Gastrocnemius medialis (tissue), 4 donors: ENCODE data around the gene DPP3. TPM values are rescaled to one million over a fixed set of nuclear protein-coding genes. Genes with fewer than 3 reads are reported as not detected.

Experiments used
- ATAC-seq, 2 donors: fragments of 150-250 bp; one replicate each; pipeline ENCODE4 v1.9.1; 2016
- DNase-seq, 2 donors: peaks; one replicate each; pipeline ENCODE4 v3.0.0-alpha.2; 2019
- H3K27ac ChIP-seq, 4 donors: fragments of 200-600 bp; sonication (generic); 1 replicate in 1 of 4; 2 replicates in 3 of 4; pipeline ENCODE4 v1.5.1; 2016 to 2018; ENCODE audit warnings: mild to moderate bottlenecking in 2 of 4, moderate library complexity in 1 of 4
- H3K27me3 ChIP-seq, 3 donors: fragments of 200-600 bp; sonication (generic) in 2 of 3; 1 replicate in 1 of 3; 2 replicates in 2 of 3; pipeline versions ENCODE4 v1.5.1 to v1.6.0; 2016 to 2019; ENCODE audit warnings: mild to moderate bottlenecking in 1 of 3, moderate library complexity in 1 of 3
- H3K36me3 ChIP-seq, 2 donors: fragments of 200-600 bp; sonication (generic) in 1 of 2; one replicate each; pipeline ENCODE4 v1.5.1; 2017 to 2018
- H3K4me1 ChIP-seq, 2 donors: fragments of 200-600 bp; sonication (generic) in 1 of 2; one replicate each; pipeline ENCODE4 v1.5.1; 2016 to 2017; ENCODE audit warnings: mild to moderate bottlenecking in 2 of 2
- H3K4me3 ChIP-seq, 4 donors: fragments of 200-600 bp; sonication (generic) in 3 of 4; 1 replicate in 1 of 4; 2 replicates in 3 of 4; pipeline ENCODE4 v1.5.1; 2016 to 2019; ENCODE audit warnings: mild to moderate bottlenecking in 2 of 4
- H3K9me3 ChIP-seq, 3 donors: fragments of 200-600 bp; sonication (generic) in 2 of 3; 1 replicate in 1 of 3; 2 replicates in 2 of 3; pipeline ENCODE4 v1.5.1; 2016 to 2019
- CTCF ChIP-seq, 5 experiments: fragments of 450-650 bp in 3 of 5; fragments of 200-600 bp in 2 of 5; sonication (generic) in 2 of 5; IDR thresholded peaks in 4 of 5; conservative IDR thresholded peaks in 1 of 5; 1 replicate in 4 of 5; 2 replicates in 1 of 5; pipeline ENCODE4 v1.5.1; 2016 to 2019; ENCODE audit warnings: antibody characterized with exemption in 5 of 5, mild to moderate bottlenecking in 3 of 5, moderate library complexity in 3 of 5
- POLR2A ChIP-seq, 2 donors: fragments of 450-650 bp; IDR thresholded peaks; one replicate each; pipeline ENCODE4 v1.6.1; 2017; ENCODE audit warnings: antibody characterized with exemption in 2 of 2, mild to moderate bottlenecking in 2 of 2, moderate library complexity in 2 of 2
- in situ Hi-C, 4 donors: fragments of 200-750 bp; cut with MboI; loops; one replicate each; pipeline versions ENCODE4 v1.15.0 to v1.8.0; 2017; ENCODE audit warnings: low sequenced_read_pairs in 4 of 4
- intact Hi-C: fragments of 100-400 bp; cut with DNase I; formaldehyde crosslinking; loops from one replicate; pipeline ENCODE4 v1.15.1; 2023; ENCODE audit warnings: low total_unique reads
- total RNA-seq, 4 donors: library from RNA; depleted of rRNA; stranded (reverse); fragments of >200 nt; gene quantifications; one replicate each; pipeline versions ENCODE4 v1.1.0 to v1.2.3, GENCODE V29; 2016

DPP3 gene
- total RNA-seq, 4 donors from 2014 or later = 28.5 to 58.5 (median 37.4) TPM

DNA sequence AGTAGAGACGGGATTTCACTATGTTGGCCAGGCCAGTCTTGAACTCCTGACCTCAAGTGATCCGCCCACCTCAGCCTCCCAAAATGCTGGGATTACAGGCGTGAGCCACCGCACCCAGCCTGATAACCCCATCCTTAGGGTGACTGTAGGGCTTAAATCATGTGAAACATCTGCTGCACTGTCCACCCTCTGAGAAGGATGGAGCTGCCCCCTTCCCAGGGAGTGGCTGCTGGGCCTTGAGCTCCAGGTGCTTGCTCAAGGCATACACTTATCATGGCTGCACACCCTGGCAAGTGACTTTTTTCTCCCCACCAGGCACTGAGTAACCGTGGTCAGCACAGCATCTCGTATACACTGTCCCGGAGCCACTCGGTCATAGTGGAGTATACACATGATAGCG lies 8.2 kb upstream of the DPP3 start:
- H3K27me3 ChIP-seq = no peaks in the 10 kb centered on the region
- H3K4me3 ChIP-seq = no peak overlapping the region
- in situ Hi-C loops (no loop called here), intact Hi-C loops (no loop called here)
- DNase-seq (no peak), ATAC-seq (no peak)
- TF ChIP-seq CTCF (IDR thresholded peaks at IDR 0.05 in 4 of 5, conservative IDR thresholded peaks at IDR 0.05 in 1 of 5) (no peak), POLR2A (IDR thresholded peaks at IDR 0.05) (no peak)
- no peak overlapping the region for H3K27ac ChIP-seq
- peaks cover 6% of the 10 kb centered on the region in 2 donors for H3K4me1 ChIP-seq
- H3K9me3 ChIP-seq = no peaks in the 10 kb centered on the region
- H3K36me3 ChIP-seq = peaks cover 0 to 52% of the 10 kb centered on the region in 2 donors

DNA sequence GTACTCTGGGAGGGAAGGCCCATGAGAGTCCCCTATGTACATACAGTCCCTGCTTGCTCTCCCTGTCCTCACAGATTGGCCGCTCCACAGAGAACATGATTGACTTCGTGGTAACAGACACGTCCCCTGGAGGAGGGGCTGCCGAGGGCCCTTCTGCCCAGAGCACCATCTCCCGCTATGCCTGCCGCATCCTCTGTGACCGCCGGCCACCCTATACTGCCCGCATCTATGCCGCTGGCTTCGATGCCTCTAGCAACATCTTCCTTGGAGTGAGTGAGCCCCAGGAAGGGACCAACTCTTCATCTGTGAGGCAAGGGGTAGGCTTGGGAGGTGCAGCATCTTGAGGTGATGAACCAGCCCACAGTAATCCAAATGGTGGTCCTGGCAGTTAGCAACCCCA lies 7.1 kb upstream of the DPP3 start:
- Histone ChIP-seq H3K9me3 (no peaks in the 10 kb centered on the region), H3K4me1 (peaks cover 0 to 4% of the 10 kb centered on the region in 2 donors), H3K36me3 (peaks cover 0 to 52% of the 10 kb centered on the region in 2 donors), H3K27me3 (no peaks in the 10 kb centered on the region), H3K27ac (no peak overlapping the region), H3K4me3 (no peak overlapping the region)
- in situ Hi-C loops (no loop called here), intact Hi-C loops (no loop called here)
- TF ChIP-seq CTCF (IDR thresholded peaks at IDR 0.05 in 4 of 5, conservative IDR thresholded peaks at IDR 0.05 in 1 of 5) = no peak
- ATAC-seq = no peak
- no peak for DNase-seq

GRCh38 chr11:66473608-66474515 lies 6.4 kb upstream of the DPP3 start:
- intact Hi-C loops = no loop called here
- Histone ChIP-seq H3K4me3 (no peak overlapping the region), H3K27me3 (no peaks in the 10 kb centered on the region), H3K36me3 (peaks cover 0 to 52% of the 10 kb centered on the region in 2 donors), H3K4me1 (peaks cover 0 to 4% of the 10 kb centered on the region in 2 donors), H3K9me3 (no peaks in the 10 kb centered on the region), H3K27ac (no peak overlapping the region)
- ATAC-seq (no peak), DNase-seq (no peak)
- in situ Hi-C loops = no loop called here
- TF ChIP-seq POLR2A (IDR thresholded peaks at IDR 0.05) (no peak), CTCF (IDR thresholded peaks at IDR 0.05 in 4 of 5, conservative IDR thresholded peaks at IDR 0.05 in 1 of 5) (no peak)

- no peaks in the 10 kb centered on the region for H3K9me3 ChIP-seq
Observed at GRCh38 chr11:66475349-66476172, 4.7 kb upstream of the DPP3 start.

More at GRCh38 chr11:66475349-66476172, 4.7 kb upstream of the DPP3 start:
- H3K36me3 ChIP-seq = peaks cover 0 to 50% of the 10 kb centered on the region in 2 donors
- DNase-seq (no peak), ATAC-seq (no peak)
- H3K4me3 ChIP-seq = no peak overlapping the region
- H3K4me1 ChIP-seq = peaks cover 4 to 5% of the 10 kb centered on the region in 2 donors
- no peaks in the 10 kb centered on the region for H3K27me3 ChIP-seq
- intact Hi-C loops (no loop called here), in situ Hi-C loops (no loop called here)
- TF ChIP-seq POLR2A (IDR thresholded peaks at IDR 0.05) (no peak), CTCF (IDR thresholded peaks at IDR 0.05 in 4 of 5, conservative IDR thresholded peaks at IDR 0.05 in 1 of 5) (no peak)
- H3K27ac ChIP-seq = no peak overlapping the region
